VCaP (cell line): ENCODE results near the gene HACD4.

Experiments
- H3K27ac ChIP-seq: fragments of 450-650 bp; 2 replicates; pipeline ENCODE4 v1.5.1; 2017
- TF ChIP-seq, protein P1 (sequence below): fragments of 450-650 bp; conservative IDR thresholded peaks from 2 replicates; pipeline ENCODE4 v1.5.1; 2017; ENCODE audit warnings: mild to moderate bottlenecking, moderate library complexity

HACD4 gene

DNA sequence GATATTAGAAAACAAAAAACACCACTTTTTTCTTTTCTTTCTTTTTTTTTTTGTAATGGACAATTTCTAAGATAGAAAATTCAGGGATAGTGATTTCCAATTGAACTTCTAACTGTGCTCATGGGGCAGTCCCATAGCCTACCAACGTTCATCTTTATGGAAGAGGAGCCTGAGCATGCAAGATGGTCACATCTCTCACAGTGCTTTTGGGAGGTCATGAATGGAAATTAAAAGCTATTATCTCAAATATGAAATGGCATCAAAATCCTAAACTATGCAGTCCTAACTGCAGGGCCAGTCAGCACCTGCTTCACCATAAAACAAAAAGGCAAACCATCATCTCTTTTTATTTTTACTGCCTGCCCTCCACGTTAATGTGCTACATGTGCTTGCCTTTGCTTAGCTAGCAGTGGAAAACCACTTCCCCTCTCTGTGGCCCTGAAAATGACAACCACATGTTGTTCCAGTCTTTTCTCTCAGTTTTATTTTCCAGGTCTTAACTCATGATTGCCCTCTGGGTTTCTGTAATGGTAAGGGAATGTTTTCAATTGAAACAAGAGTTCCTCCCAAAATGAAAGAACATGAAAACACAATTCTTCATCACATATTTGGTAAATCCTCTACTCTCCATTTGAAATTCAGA is 29.6 kb upstream of the HACD4 start:
- H3K27ac ChIP-seq = no peak overlapping the region

DNA sequence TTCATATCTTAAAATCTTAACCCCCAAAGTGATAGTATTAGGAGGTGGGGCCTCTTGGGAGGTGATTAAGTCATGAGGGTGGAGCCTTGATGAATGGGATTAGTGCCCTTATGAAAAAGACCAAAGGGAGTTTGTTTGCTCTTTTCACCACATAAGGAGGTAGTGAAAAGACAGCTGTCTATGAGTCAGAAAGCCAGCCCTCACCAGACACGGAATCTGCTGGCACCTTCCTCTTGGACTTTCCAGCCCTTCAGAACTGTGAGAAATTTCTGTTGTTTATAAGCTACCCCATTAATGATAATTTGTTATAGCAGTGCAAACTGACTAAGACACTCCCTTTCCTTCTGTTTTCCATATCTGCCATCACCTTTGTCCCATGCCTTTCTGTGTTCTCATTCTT is 25.5 kb upstream of the HACD4 start:
- H3K27ac ChIP-seq = no peak overlapping the region
- TF ChIP-seq, protein P1, sequence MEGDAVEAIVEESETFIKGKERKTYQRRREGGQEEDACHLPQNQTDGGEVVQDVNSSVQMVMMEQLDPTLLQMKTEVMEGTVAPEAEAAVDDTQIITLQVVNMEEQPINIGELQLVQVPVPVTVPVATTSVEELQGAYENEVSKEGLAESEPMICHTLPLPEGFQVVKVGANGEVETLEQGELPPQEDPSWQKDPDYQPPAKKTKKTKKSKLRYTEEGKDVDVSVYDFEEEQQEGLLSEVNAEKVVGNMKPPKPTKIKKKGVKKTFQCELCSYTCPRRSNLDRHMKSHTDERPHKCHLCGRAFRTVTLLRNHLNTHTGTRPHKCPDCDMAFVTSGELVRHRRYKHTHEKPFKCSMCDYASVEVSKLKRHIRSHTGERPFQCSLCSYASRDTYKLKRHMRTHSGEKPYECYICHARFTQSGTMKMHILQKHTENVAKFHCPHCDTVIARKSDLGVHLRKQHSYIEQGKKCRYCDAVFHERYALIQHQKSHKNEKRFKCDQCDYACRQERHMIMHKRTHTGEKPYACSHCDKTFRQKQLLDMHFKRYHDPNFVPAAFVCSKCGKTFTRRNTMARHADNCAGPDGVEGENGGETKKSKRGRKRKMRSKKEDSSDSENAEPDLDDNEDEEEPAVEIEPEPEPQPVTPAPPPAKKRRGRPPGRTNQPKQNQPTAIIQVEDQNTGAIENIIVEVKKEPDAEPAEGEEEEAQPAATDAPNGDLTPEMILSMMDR = no peak

More for the DNA sequence above, 29.6 kb upstream of the HACD4 start:
- TF ChIP-seq, protein P1 = no peak

DNA sequence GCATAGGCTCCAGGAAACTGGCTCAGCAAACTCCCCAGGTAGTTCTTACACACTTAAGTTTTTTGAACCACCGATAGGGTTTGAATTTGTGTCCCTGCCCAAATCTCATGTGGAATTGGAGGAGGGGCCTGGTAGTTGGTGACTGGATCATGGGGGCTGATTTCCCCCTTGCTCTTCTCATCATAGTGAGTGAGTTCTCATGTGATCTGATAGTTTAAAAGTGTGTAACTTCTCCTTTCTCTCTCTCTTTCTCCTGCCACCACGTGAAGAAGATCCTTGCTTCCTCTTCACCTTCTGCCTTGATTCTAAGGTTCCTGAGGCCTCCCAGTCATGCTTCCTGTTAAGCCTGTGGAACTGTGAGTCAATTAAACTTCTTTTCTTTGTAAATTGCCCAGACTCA is 22.4 kb upstream of the HACD4 start:
- TF ChIP-seq, protein P1 = no peak
- H3K27ac ChIP-seq = no peak overlapping the region

DNA sequence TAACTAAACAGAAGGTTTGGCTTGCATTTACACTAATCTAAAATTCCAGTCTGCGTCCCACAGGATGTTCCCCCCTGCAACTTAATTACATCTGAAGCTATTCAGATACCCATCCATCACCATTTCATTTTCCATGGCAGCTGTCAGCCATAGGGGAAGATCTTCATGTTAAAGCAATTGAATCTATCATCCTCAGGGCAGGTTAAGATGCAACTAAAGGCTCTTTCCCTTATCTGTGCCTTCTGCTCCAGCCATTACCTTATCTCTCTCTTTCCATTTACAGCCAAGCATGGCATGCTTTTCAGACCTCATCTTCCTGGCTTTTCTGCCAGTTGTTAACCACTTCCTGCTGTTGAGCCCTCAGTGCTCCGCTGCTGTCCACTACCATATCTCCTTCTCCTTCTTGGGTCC is 15.8 kb upstream of the HACD4 start:
- no peak overlapping the region for H3K27ac ChIP-seq
- TF ChIP-seq, protein P1 = no peak

DNA sequence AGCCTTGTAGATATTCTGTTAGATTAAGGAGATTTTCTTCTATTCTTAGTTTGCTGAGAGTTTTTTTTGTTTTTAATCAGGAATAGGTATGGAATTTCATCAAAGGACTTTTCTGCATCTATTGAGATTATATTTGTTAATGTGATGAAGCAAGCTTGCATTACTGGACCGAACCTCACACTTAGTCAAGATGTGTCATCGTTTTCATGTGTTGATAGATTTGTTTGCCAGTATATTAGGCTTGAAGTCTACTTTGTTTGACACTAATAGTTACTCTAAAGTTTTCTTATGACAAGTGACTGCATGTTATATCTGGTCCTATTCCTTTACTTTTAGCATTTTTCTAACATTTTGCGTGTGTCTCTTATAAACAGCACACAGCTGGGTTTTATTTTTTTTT is 12.4 kb upstream of the HACD4 start:
- no peak overlapping the region for H3K27ac ChIP-seq
- TF ChIP-seq, protein P1 = no peak

DNA sequence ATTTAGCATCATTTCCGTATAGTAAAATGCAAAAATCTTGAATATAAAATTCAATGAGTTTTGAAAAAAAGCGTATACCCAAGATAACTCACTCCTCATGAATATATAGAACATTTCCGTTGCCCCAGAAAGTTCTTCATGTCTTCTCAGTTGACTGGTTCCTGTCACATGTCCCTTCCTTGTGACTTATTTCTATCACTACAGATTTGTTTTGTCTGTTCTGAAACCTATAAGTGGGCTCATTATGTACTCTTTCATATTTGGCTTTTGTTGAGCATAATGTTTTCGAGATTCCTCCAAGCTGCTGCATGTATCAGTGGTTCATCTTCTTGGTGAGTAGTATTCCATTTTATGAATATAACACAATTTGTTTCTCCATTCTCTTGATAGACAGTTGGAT is 11.0 kb upstream of the HACD4 start:
- TF ChIP-seq, protein P1 = no peak

DNA sequence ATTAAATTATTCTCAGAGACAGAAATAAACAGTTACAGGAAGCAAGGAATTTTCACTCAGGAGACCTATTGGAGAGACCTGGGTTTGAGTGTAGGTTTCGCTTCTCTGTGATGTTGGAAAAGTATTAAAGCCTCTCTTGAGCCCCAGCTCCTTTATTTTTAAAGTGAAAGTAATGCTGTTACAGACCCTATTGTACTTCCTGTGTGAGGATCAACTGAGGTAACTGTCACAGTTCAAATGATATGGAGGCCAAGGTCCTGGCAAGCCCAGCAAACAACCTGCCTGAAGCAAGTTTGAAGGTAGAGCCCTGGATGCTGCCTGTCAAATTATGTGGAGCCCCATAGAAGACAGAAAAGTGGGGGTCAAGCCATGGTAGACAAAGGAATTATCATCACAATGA is 7.9 kb upstream of the HACD4 start:
- TF ChIP-seq, protein P1 = no peak
- H3K27ac ChIP-seq = no peak overlapping the region

More for the DNA sequence above, 11.0 kb upstream of the HACD4 start:
- H3K27ac ChIP-seq = no peak overlapping the region
